Progenitor cell of endocrine pancreas (in vitro differentiated cells): Measurements from ENCODE around the gene PGGT1B. TPM values are rescaled to one million over a fixed set of nuclear protein-coding genes. Genes with fewer than 3 reads are reported as not detected.

ENCODE experiments used
- DNase-seq: peaks from one replicate; pipeline ENCODE4 v3.0.0; 2021; ENCODE audit warnings: low spot score; ENCODE audit not compliant: unreplicated experiment
- H3K27ac Mint-ChIP-seq: 2 replicates; pipeline ENCODE4 v1.8.0; 2021; ENCODE audit warnings: mild to moderate bottlenecking, moderate library complexity, mixed read lengths
- H3K27me3 Mint-ChIP-seq: 2 replicates; pipeline ENCODE4 v1.8.0; 2021; ENCODE audit warnings: mixed read lengths
- H3K36me3 Mint-ChIP-seq: 2 replicates; pipeline ENCODE4 v1.8.0; 2022; ENCODE audit warnings: mixed read lengths; ENCODE audit not compliant: insufficient read depth
- H3K4me1 Mint-ChIP-seq: 2 replicates; pipeline ENCODE4 v1.8.0; 2021; ENCODE audit warnings: low read depth, mixed read lengths
- H3K4me3 Mint-ChIP-seq: 2 replicates; pipeline ENCODE4 v1.8.0; 2021; ENCODE audit warnings: low read depth, mild to moderate bottlenecking, moderate library complexity, mixed read lengths
- H3K9me3 Mint-ChIP-seq: 2 replicates; pipeline ENCODE4 v1.8.0; 2021; ENCODE audit warnings: low read depth, mixed read lengths
- total RNA-seq: library from RNA; stranded (reverse); gene quantifications from 2 replicates; pipeline ENCODE4 v1.2.1, GENCODE V29; 2021
- TF ChIP-seq, protein P1 (sequence below): fragments of 200-600 bp; sonication (generic); IDR thresholded peaks from one replicate; pipeline ENCODE4 v1.5.0; 2021; ENCODE audit warnings: antibody characterized with exemption, mild to moderate bottlenecking; ENCODE audit not compliant: unreplicated experiment

Gene PGGT1B
- total RNA-seq, 1 donor from 2014 or later: 43.5 TPM

DNA sequence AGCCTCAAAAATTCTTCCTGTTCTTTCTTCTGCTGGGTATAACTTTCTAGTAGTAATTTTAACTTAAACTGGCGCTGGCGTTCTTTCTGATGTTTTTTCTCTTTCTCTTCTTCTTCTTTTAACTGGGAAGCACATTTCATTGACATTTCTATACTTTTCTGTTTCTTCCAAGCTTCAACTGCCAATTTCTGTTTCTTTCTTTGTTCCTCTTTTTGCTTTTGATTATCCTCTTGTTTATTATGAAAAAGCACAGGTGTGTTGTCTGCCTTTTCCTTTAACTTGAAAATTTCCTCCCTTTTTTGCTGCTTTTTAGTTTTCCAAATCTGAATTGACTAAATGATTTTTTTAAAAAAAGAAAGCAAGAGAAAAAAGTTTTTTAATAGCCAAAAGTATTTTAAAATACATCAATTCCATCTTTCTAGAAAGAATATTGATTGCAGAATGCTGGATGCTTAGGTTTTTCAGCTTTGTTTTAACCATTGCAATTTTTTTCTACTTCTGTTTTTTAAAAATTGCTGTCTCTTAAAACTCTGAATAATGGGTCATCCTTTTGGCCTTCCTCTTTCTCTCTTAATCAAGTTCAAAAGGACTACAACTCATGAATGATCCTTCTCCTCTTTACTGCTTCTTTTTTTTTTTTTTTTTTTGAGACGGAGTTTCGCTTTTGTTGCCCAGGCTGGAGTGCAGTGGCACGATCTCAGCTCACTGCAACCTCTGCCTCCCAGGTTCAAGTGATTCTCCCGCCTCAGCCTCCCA lies 8.8 kb upstream of the PGGT1B start:
- Mint-ChIP-seq H3K4me3 (no peak overlapping the region), H3K27me3 (no peaks in the 10 kb centered on the region), H3K36me3 (peaks cover 7% of the 10 kb centered on the region), H3K9me3 (no peaks in the 10 kb centered on the region), H3K27ac (no peak overlapping the region), H3K4me1 (no peaks in the 10 kb centered on the region)
- DNase-seq: no peak
- TF ChIP-seq, protein P1, sequence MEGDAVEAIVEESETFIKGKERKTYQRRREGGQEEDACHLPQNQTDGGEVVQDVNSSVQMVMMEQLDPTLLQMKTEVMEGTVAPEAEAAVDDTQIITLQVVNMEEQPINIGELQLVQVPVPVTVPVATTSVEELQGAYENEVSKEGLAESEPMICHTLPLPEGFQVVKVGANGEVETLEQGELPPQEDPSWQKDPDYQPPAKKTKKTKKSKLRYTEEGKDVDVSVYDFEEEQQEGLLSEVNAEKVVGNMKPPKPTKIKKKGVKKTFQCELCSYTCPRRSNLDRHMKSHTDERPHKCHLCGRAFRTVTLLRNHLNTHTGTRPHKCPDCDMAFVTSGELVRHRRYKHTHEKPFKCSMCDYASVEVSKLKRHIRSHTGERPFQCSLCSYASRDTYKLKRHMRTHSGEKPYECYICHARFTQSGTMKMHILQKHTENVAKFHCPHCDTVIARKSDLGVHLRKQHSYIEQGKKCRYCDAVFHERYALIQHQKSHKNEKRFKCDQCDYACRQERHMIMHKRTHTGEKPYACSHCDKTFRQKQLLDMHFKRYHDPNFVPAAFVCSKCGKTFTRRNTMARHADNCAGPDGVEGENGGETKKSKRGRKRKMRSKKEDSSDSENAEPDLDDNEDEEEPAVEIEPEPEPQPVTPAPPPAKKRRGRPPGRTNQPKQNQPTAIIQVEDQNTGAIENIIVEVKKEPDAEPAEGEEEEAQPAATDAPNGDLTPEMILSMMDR: no peak

DNA sequence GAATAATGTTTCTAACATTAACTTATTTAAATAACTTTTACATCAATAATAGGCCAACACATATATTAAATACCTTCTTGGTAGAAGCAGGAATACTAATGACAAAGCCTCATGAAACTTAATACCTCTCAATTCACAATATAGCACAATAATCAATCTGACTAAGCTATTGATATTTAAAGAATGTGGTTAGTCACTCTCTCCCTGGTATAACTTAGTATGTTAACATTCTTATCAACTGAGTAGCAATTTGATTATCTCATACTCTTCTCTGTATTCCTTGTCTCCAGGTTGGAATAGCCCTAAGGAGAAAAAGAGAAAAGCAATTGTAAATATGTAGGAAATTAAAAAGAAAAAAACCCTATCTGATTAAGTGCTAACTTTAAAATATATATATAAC lies 4.9 kb upstream of the PGGT1B start:
- Mint-ChIP-seq H3K27me3 (no peaks in the 10 kb centered on the region), H3K9me3 (no peaks in the 10 kb centered on the region), H3K4me1 (peaks cover 1% of the 10 kb centered on the region), H3K4me3 (no peak overlapping the region), H3K27ac (no peak overlapping the region), H3K36me3 (peaks cover 6% of the 10 kb centered on the region)
- no peak for DNase-seq
- TF ChIP-seq, protein P1: no peak

GRCh38 chr5:115265220-115265619 lies 2.5 kb upstream of the PGGT1B start:
- Mint-ChIP-seq H3K4me3 (no peak overlapping the region), H3K36me3 (peaks cover 3% of the 10 kb centered on the region), H3K4me1 (peaks cover 12% of the 10 kb centered on the region), H3K27ac (no peak overlapping the region), H3K27me3 (no peaks in the 10 kb centered on the region), H3K9me3 (no peaks in the 10 kb centered on the region)
- TF ChIP-seq, protein P1: no peak
- DNase-seq: no peak

GRCh38 chr5:115264786-115265185 lies 2.1 kb upstream of the PGGT1B start:
- Mint-ChIP-seq H3K4me1 (peaks cover 12% of the 10 kb centered on the region), H3K36me3 (peaks cover 3% of the 10 kb centered on the region), H3K27ac (peak overlapping the region; percentile 33), H3K27me3 (no peaks in the 10 kb centered on the region), H3K9me3 (no peaks in the 10 kb centered on the region), H3K4me3 (no peak overlapping the region)
- TF ChIP-seq, protein P1: no peak
- no peak for DNase-seq

GRCh38 chr5:115263078-115263380 lies 352 bp upstream of the PGGT1B start:
- no peak for DNase-seq
- TF ChIP-seq, protein P1: no peak

More at GRCh38 chr5:115263078-115263380, 352 bp upstream of the PGGT1B start:
- Mint-ChIP-seq H3K27me3 (no peaks in the 10 kb centered on the region), H3K4me3 (peak overlapping the region; percentile 81), H3K9me3 (no peaks in the 10 kb centered on the region), H3K4me1 (peaks cover 12% of the 10 kb centered on the region), H3K36me3 (peaks cover 3% of the 10 kb centered on the region), H3K27ac (peak overlapping the region; percentile 93)
